ENCODE data around the gene PREX1. TPM values are rescaled to one million over a fixed set of nuclear protein-coding genes. Genes with fewer than 3 reads are reported as not detected.
"Not testable (repeated sequence)": the region's sequence is repeated elsewhere in the genome, so short reads cannot be mapped to it uniquely, and the experiment has no call there.

PREX1 gene
- total RNA-seq, 1 donor from 2014 or later: 19.9 TPM

GRCh38 chr20:48606172-48606840 lies 221.5 kb downstream of the PREX1 start:
- peak; percentile 24 for DNase-seq (ENCODE audit: low spot score)

GRCh38 chr20:48605364-48606171 lies 222.2 kb downstream of the PREX1 start:
- peak; percentile 29 for DNase-seq (ENCODE audit: low spot score)

- DNase-seq (ENCODE audit: low spot score): peak; percentile 19
Measured at GRCh38 chr20:48604936-48605335, 222.9 kb downstream of the PREX1 start.

- DNase-seq (ENCODE audit: low spot score): peak; percentile 22
Measured at GRCh38 chr20:48604426-48604825, 223.4 kb downstream of the PREX1 start.

GRCh38 chr20:48603819-48604405 lies 223.9 kb downstream of the PREX1 start:
- DNase-seq (ENCODE audit: low spot score): peak; percentile 36

GRCh38 chr20:48603116-48603818 lies 224.5 kb downstream of the PREX1 start:
- DNase-seq (ENCODE audit: low spot score): peak; percentile 29

- no peak for DNase-seq (ENCODE audit: low spot score)
Measured at GRCh38 chr20:48601798-48602197, 226.0 kb downstream of the PREX1 start.

- DNase-seq (ENCODE audit: low spot score): peak; percentile 23
Measured at GRCh38 chr20:48600470-48600945, 227.3 kb downstream of the PREX1 start.

GRCh38 chr20:48599748-48600469 lies 227.9 kb downstream of the PREX1 start:
- peak; percentile 32 for DNase-seq (ENCODE audit: low spot score)

GRCh38 chr20:48599106-48599747 lies 228.6 kb downstream of the PREX1 start:
- no peak for DNase-seq (ENCODE audit: low spot score)

- not testable (repeated sequence) for DNase-seq (ENCODE audit: low spot score)
Measured at GRCh38 chr20:48598303-48598941, 229.4 kb downstream of the PREX1 start.

- DNase-seq (ENCODE audit: low spot score): no peak
Measured at GRCh38 chr20:48597521-48598302, 230.1 kb downstream of the PREX1 start.

- DNase-seq (ENCODE audit: low spot score): no peak
Measured at GRCh38 chr20:48596334-48596898, 231.4 kb downstream of the PREX1 start.

GRCh38 chr20:48595495-48596333 lies 232.1 kb downstream of the PREX1 start:
- DNase-seq (ENCODE audit: low spot score): no peak

- no peak for DNase-seq (ENCODE audit: low spot score)
Measured at GRCh38 chr20:48594533-48594932, 233.3 kb downstream of the PREX1 start.

- DNase-seq (ENCODE audit: low spot score): no peak
Measured at GRCh38 chr20:48592107-48592940, 235.5 kb downstream of the PREX1 start.

- no peak for DNase-seq (ENCODE audit: low spot score)
Measured at GRCh38 chr20:48586730-48587129, 241.1 kb downstream of the PREX1 start.

Measured in ureter (tissue), 1 donor.